WERI-Rb-1 (cell line): ENCODE measurements around the gene SMR3A.
A peak's percentile ranks its signal among the peaks of the same experiment; 100 is the strongest.

ENCODE experiments used
- DNase-seq: peaks from one replicate; pipeline ENCODE4 v3.0.0-alpha.2; 2020
- H3K27ac ChIP-seq: fragments of 250-450 bp; sonication (Bioruptor Pico); 2 replicates; pipeline ENCODE4 v1.5.1; 2020; ENCODE audit warnings: mild to moderate bottlenecking, moderate library complexity
- H3K27me3 ChIP-seq: fragments of 250-450 bp; sonication (Bioruptor Pico); 2 replicates; pipeline ENCODE4 v1.5.1; 2021; ENCODE audit warnings: mild to moderate bottlenecking, low read depth, moderate library complexity; ENCODE audit not compliant: insufficient read depth, severe bottlenecking
- H3K36me3 ChIP-seq: fragments of 250-450 bp; sonication (Bioruptor Pico); 2 replicates; pipeline ENCODE4 v1.5.1; 2020; ENCODE audit warnings: mild to moderate bottlenecking, moderate library complexity
- H3K4me3 ChIP-seq: 2 replicates; pipeline ENCODE4 v1.5.1; 2011; ENCODE audit warnings: low read depth, mild to moderate bottlenecking, control low read depth, low read length
- H3K9me3 ChIP-seq: fragments of 250-450 bp; sonication (Bioruptor Pico); 2 replicates; pipeline ENCODE4 v1.5.1; 2021; ENCODE audit warnings: mild to moderate bottlenecking, moderate library complexity; ENCODE audit not compliant: severe bottlenecking
- TF ChIP-seq, protein P1 (sequence below): IDR thresholded peaks from 2 replicates; pipeline ENCODE4 v1.5.1; 2011; ENCODE audit warnings: low read depth, mild to moderate bottlenecking, control low read depth, inconsistent platforms, low read length

Gene SMR3A

DNA sequence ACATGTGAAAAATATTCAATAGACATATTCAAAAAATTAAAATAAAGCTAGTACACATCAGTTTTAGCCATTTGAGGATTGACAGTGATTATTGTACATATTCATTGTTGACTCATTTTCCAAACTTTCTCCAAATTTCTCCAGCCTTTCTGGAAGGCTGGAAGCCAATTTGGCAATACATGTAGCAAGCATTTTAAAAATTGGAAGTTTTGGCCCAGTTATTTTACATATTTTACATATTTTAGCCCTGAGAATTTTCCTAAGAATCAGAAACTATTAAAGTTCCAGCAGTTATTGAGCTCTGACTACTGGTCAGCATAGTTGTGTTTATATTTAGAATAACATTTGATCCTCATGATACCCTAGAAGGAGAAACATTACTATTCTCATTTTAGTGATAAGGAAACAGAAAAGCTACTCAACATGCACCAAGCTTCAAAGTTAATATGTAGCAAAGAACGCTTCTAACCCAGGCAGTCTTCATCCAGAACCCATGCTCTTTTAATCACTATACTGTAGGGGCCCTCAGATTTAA is 22.6 kb upstream of the SMR3A start:
- Histone ChIP-seq H3K9me3 (no peaks in the 10 kb centered on the region), H3K27ac (no peak overlapping the region), H3K27me3 (no peaks in the 10 kb centered on the region), H3K36me3 (no peaks in the 10 kb centered on the region), H3K4me3 (no peak overlapping the region)
- TF ChIP-seq, protein P1, sequence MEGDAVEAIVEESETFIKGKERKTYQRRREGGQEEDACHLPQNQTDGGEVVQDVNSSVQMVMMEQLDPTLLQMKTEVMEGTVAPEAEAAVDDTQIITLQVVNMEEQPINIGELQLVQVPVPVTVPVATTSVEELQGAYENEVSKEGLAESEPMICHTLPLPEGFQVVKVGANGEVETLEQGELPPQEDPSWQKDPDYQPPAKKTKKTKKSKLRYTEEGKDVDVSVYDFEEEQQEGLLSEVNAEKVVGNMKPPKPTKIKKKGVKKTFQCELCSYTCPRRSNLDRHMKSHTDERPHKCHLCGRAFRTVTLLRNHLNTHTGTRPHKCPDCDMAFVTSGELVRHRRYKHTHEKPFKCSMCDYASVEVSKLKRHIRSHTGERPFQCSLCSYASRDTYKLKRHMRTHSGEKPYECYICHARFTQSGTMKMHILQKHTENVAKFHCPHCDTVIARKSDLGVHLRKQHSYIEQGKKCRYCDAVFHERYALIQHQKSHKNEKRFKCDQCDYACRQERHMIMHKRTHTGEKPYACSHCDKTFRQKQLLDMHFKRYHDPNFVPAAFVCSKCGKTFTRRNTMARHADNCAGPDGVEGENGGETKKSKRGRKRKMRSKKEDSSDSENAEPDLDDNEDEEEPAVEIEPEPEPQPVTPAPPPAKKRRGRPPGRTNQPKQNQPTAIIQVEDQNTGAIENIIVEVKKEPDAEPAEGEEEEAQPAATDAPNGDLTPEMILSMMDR = no peak
- DNase-seq = no peak

DNA sequence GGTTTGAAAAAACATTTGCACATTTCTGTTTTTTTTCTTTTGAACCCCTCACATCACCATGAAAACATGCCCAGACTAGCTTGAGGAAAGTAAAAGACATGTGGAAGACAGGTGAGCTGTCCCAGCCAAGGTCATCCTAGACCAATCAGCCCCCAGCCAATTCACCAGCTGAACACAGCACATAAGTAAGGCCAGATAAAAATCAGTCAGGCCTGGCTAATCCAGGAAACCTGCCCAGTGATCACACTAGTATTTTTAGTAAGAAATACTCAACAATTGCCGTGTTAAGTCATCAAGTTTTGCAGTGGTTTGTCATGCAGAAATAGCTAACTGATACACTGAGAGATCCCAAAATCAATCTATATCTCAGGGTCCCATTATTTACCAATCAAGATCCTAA is 4.4 kb upstream of the SMR3A start:
- H3K36me3 ChIP-seq = no peaks in the 10 kb centered on the region
- no peak overlapping the region for H3K4me3 ChIP-seq
- H3K27me3 ChIP-seq = no peaks in the 10 kb centered on the region
- TF ChIP-seq, protein P1 = no peak
- no peak overlapping the region for H3K27ac ChIP-seq
- H3K9me3 ChIP-seq = no peaks in the 10 kb centered on the region
- DNase-seq = peak; percentile 16

DNA sequence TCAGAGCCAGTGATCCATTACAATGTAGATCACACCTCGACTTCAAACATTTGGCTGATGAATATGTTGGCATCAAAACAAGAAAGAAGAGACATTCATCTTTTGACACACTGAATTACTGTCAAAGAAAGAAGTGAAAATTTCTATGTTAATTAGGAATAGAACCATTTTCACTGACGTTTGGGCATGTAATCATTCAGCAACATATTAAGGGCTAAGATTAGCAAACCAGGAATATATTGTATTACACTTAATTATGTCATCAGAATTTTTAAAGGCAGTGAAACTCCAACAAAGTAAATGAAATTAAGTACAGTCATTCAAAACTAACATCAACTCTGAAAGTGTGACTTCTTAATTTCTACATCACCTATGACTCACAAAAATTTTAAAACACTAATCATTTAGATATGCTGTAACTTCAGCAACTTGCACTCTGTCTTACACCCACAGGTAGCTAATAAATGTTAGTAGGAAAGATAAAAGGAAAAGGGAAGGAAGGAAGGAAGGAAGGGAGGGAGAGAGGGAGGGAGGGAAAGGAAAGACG is 1.4 kb upstream of the SMR3A start:
- no peaks in the 10 kb centered on the region for H3K27me3 ChIP-seq
- TF ChIP-seq, protein P1 = no peak
- no peak for DNase-seq
- H3K4me3 ChIP-seq = no peak overlapping the region
- no peak overlapping the region for H3K27ac ChIP-seq
- H3K36me3 ChIP-seq = no peaks in the 10 kb centered on the region
- H3K9me3 ChIP-seq = no peaks in the 10 kb centered on the region

DNA sequence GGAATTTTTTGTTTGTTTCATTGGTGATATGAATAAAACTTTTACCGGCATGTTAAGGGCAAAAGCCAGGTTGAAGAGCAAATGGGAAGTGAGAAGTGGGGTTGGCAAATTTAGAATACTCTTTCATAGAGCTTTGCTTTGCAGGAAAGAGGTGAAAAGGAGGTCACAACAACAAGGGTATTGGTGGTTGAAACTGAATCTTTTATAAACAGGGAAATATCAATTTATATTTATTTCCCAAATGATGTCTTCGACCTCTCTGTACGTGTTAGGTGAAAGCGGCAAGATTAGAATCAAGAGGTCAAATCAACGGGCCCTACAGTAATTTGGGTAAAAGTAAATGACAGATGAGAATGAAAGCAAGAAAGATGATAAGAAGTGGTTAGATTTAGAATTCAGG is 3.4 kb downstream of the SMR3A start:
- no peaks in the 10 kb centered on the region for H3K27me3 ChIP-seq
- H3K36me3 ChIP-seq = no peaks in the 10 kb centered on the region
- H3K27ac ChIP-seq = no peak overlapping the region
- no peak for DNase-seq
- TF ChIP-seq, protein P1 = no peak
- H3K9me3 ChIP-seq = no peaks in the 10 kb centered on the region
- no peak overlapping the region for H3K4me3 ChIP-seq

DNA sequence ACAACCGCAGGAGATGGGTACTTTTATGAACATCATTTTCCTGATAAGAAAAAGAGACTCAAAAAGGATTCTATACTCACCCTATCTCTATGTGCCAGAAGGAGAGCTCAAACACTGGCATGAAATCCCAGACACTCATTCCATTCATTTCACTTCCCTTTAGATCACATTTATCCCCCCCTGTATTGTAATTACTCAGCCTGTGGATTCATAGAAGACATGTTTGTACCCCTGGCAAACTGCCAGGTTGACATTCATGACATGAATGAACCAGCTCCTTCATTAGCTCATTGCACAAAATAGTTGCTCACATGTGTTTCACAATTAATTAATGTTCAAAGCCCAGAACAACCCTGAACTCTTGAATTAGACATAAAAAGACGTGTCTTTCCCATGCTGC is 4.9 kb downstream of the SMR3A start:
- Histone ChIP-seq H3K36me3 (no peaks in the 10 kb centered on the region), H3K27me3 (no peaks in the 10 kb centered on the region), H3K4me3 (no peak overlapping the region), H3K27ac (no peak overlapping the region), H3K9me3 (no peaks in the 10 kb centered on the region)
- no peak for DNase-seq
- TF ChIP-seq, protein P1 = no peak

DNA sequence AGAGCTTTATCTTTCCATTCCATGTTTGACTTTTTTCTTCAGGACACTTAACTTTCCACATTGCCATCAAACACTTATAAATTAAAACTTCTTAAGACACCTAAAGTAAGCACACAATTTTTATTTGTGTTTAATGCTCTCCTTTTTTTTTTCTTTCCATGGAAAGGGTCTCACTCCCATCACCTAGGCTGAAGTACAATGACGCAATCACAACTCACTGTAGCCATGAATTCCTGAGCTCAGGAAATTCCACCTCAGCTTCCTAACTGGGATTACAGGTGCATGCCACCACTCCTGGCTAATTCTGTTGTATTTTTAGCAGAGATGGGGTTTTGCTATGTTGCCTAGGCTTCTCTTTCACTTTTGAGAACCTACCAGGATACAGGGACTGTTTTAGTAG is 7.3 kb downstream of the SMR3A start:
- H3K27ac ChIP-seq = no peak overlapping the region
- H3K36me3 ChIP-seq = no peaks in the 10 kb centered on the region
- H3K9me3 ChIP-seq = no peaks in the 10 kb centered on the region
- DNase-seq = no peak
- H3K4me3 ChIP-seq = no peak overlapping the region
- TF ChIP-seq, protein P1 = no peak
- H3K27me3 ChIP-seq = no peaks in the 10 kb centered on the region
